Nephron (organoid): ENCODE results near the gene MCRS1.
"Not testable (repeated sequence)": the region's sequence is repeated elsewhere in the genome, so short reads cannot be mapped to it uniquely, and the experiment has no call there.

Source experiments
- H3K27ac Mint-ChIP-seq, 3 experiments: 2 replicates each; pipeline ENCODE4 v1.8.0; 2020; ENCODE audit warnings: mixed read lengths in 3 of 3, mild to moderate bottlenecking in 2 of 3, moderate library complexity in 1 of 3
- H3K27me3 Mint-ChIP-seq: 2 replicates; pipeline ENCODE4 v1.8.0; 2021; ENCODE audit warnings: low read depth, mild to moderate bottlenecking, moderate library complexity, mixed read lengths
- H3K36me3 Mint-ChIP-seq: 2 replicates; pipeline ENCODE4 v1.8.0; 2020; ENCODE audit warnings: low read depth, mixed read lengths
- H3K4me1 Mint-ChIP-seq: 2 replicates; pipeline ENCODE4 v1.8.0; 2020; ENCODE audit warnings: mixed read lengths
- H3K4me3 Mint-ChIP-seq, 3 experiments: 2 replicates each; pipeline ENCODE4 v1.8.0; 2020; ENCODE audit warnings: mild to moderate bottlenecking in 3 of 3, mixed read lengths in 3 of 3, moderate library complexity in 2 of 3
- H3K9me3 Mint-ChIP-seq: 2 replicates; pipeline ENCODE4 v1.8.0; 2020; ENCODE audit warnings: mixed read lengths
- CTCF ChIP-seq, 3 experiments: fragments of 200-600 bp; sonication (generic); IDR thresholded peaks; one replicate each; pipeline ENCODE4 v1.5.0; 2021; ENCODE audit warnings: antibody characterized with exemption in 3 of 3; ENCODE audit not compliant: unreplicated experiment in 3 of 3

MCRS1 gene

GRCh38 chr12:49609059-49609874, 41.3 kb upstream of the MCRS1 start:
- H3K4me3 Mint-ChIP-seq = no peak overlapping the region
- H3K27me3 Mint-ChIP-seq = no peaks in the 10 kb centered on the region
- no peak overlapping the region for H3K27ac Mint-ChIP-seq
- peaks cover 23% of the 10 kb centered on the region for H3K36me3 Mint-ChIP-seq
- no peak for TF ChIP-seq CTCF (IDR thresholded peaks at IDR 0.05; ENCODE audit: unreplicated experiment in 3 of 3)
- H3K4me1 Mint-ChIP-seq = peaks cover 6% of the 10 kb centered on the region
- peaks cover 13% of the 10 kb centered on the region for H3K9me3 Mint-ChIP-seq

DNA sequence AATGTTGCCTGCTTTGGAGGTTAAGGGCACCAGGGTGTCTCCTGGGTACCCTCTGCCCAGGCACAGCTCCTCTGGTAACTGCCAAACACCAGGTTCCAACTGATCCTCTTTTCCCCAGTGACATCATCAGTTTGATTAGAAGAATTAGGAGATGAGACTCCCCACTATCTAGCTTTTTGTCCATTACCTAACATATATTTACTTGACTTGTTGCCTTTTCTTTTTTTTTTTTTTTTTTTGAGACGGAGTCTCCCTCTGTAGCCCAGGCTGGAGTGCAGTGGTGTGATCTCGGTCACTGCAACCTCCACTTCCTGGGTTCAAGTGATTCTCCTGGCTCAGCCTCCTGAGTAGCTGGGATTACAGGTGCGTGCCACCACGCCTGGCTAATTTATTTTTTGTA, 37.6 kb upstream of the MCRS1 start, which contains the start of gene FAM186B:
TSS of gene FAM186B (minus strand) at position 101 of the 400 bp plus-strand sequence. CDS start 162 bp downstream, outside the sequence.
- peaks cover 19% of the 10 kb centered on the region for H3K36me3 Mint-ChIP-seq
- not testable (repeated sequence) for H3K9me3 Mint-ChIP-seq

DNA sequence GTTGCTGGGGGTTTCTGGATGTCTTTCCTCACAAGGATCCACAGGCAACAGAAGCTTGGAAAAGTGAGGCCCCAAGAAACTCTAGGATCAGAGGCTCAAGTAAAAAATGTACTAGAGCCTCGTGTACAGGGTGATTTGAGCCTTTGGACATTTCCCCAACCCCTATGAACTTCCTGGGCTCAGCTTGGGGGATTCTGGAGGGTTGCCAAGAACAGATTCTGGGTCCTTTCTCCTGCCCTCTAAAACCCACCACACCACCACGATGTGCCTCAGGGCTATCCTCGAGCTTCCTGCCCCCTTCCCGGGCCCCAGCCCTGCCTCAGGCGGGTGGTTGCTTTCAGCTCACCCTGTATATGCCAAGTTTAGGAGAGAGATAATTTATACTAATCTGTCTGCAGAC, 36.9 kb upstream of the MCRS1 start:
- peaks cover 2% of the 10 kb centered on the region for H3K9me3 Mint-ChIP-seq
- peaks cover 21% of the 10 kb centered on the region for H3K36me3 Mint-ChIP-seq
- H3K4me3 Mint-ChIP-seq = no peak overlapping the region
- H3K4me1 Mint-ChIP-seq = peaks cover 6% of the 10 kb centered on the region
- H3K27ac Mint-ChIP-seq = no peak overlapping the region
- H3K27me3 Mint-ChIP-seq = no peaks in the 10 kb centered on the region
- no peak for TF ChIP-seq CTCF (IDR thresholded peaks at IDR 0.05; ENCODE audit: unreplicated experiment in 3 of 3)

More for the DNA sequence above, 37.6 kb upstream of the MCRS1 start, which contains the start of gene FAM186B:
- H3K27ac Mint-ChIP-seq, H3K27me3 Mint-ChIP-seq, H3K4me1 Mint-ChIP-seq, H3K4me3 Mint-ChIP-seq: not testable (repeated sequence)

DNA sequence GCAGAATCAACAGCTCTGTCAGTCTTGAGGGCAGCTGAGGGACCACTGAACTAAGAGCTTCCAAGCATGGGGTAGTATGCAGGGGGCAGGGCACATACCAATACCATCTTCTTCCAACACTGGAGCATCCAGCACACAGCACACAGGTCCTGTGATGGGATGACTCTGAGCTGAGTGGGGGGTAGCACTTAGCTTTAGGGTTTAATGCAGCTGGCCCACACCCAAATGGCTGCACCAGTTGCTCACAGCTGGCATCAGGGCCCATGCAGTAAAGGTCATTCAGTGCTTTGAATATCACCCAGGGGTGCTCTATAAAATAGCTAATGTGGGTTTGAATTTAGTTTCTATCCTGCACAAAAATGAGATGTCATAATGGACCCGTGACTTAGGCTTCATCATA, 35.8 kb upstream of the MCRS1 start:
- no peaks in the 10 kb centered on the region for H3K27me3 Mint-ChIP-seq
- no peak overlapping the region for H3K27ac Mint-ChIP-seq
- no peaks in the 10 kb centered on the region for H3K9me3 Mint-ChIP-seq
- peaks cover 6% of the 10 kb centered on the region for H3K4me1 Mint-ChIP-seq
- peaks cover 23% of the 10 kb centered on the region for H3K36me3 Mint-ChIP-seq
- no peak overlapping the region for H3K4me3 Mint-ChIP-seq
- no peak for TF ChIP-seq CTCF (IDR thresholded peaks at IDR 0.05; ENCODE audit: unreplicated experiment in 3 of 3)

GRCh38 chr12:49599961-49600360, 32.0 kb upstream of the MCRS1 start:
- no peak overlapping the region for H3K27ac Mint-ChIP-seq
- H3K4me3 Mint-ChIP-seq = no peak overlapping the region
- TF ChIP-seq CTCF (IDR thresholded peaks at IDR 0.05; ENCODE audit: unreplicated experiment in 3 of 3) = no peak
- H3K9me3 Mint-ChIP-seq = no peaks in the 10 kb centered on the region
- H3K27me3 Mint-ChIP-seq = no peaks in the 10 kb centered on the region
- peaks cover 15% of the 10 kb centered on the region for H3K36me3 Mint-ChIP-seq
- peaks cover 1% of the 10 kb centered on the region for H3K4me1 Mint-ChIP-seq

DNA sequence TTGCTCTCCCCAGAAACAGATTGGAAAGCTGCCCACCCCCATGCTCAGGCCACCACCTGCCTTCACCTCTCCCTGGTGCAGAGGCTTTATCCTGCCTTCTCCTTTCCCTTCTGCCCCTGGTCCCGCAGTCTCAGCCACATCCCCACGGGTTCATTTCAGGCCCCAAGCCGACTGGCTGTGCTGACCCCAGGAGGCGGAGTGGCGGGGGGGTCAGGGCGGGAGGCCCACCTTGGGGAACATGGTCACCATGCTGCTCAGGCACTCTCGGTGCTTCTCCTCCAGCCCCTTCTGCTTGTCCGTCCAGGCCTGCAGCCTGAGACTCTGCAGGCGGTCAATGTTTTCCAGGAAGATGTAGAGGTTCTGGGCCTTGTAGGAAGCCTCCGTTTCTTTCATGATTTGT, 30.6 kb upstream of the MCRS1 start:
- Mint-ChIP-seq H3K27ac (no peak overlapping the region), H3K36me3 (peaks cover 15% of the 10 kb centered on the region), H3K4me3 (no peak overlapping the region), H3K9me3 (no peaks in the 10 kb centered on the region), H3K27me3 (no peaks in the 10 kb centered on the region), H3K4me1 (no peaks in the 10 kb centered on the region)
- no peak for TF ChIP-seq CTCF (IDR thresholded peaks at IDR 0.05; ENCODE audit: unreplicated experiment in 3 of 3)
